DMS53 treated with DMSO at 0.1 percent for 48 hours (cell line): Measurements from ENCODE around the gene GPR17.

Experiments used
- DNase-seq: peaks from one replicate; lab custom pipeline; 2025; ENCODE audit not compliant: unreplicated experiment; lab: John Stamatoyannopoulos, UW

Gene GPR17

DNA sequence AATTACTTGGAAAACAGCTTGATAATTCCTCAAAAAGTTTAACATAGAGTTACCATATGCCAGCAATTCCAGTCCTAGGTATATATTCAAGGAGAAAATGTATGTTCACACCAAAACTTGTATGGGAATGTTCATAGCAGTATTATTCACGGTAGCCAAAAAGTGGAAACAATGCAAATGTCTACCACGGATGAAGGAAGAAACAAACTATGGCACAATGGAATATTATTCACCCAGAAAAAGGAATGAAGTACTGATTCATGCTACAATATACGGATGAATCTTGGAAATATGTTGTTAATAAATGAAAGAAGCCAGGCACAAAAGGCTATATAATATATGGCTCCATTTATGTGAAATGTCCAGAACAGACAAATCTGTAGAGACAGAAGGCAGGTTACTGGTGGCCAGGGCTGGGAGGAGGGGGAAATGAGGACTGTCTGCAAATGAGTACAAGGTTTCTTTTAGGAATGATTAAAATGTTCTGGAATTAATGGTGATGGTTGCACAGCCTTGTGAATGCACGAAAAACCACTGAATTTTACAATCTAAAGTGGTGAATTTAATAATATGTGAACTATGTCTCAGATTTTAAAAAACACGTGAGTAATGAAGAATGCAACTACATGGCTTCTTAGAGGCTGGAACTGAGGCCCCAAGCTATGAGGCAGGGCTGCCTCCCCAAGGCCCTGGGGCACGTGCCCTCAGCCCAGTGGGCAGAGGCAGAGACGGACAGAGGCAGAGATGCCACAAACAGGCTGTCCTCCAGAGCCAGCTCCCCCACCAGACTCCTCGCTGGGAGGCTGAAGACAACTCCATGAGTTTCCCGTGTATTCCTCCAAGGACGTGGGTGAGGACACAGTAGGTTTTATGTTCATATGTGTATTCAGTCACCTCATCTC, 24.4 kb downstream of the GPR17 start:
- no peak for DNase-seq

DNA sequence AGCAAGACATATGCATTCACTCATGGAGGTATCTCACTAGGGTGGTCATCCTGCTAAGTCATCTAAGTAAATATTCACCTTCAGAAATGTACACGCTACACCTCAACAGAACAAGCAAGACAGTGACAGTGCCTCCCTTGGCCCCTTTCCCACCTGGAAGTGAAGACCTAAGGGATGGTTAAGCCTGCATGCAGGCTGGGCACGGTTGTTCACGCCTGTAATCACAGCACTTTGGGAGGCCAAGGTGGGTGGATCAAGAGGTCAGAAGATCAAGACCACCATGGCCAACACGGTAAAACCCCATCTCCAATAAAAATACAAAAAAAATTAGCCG, 25.0 kb downstream of the GPR17 start:
- no peak for DNase-seq

DNA sequence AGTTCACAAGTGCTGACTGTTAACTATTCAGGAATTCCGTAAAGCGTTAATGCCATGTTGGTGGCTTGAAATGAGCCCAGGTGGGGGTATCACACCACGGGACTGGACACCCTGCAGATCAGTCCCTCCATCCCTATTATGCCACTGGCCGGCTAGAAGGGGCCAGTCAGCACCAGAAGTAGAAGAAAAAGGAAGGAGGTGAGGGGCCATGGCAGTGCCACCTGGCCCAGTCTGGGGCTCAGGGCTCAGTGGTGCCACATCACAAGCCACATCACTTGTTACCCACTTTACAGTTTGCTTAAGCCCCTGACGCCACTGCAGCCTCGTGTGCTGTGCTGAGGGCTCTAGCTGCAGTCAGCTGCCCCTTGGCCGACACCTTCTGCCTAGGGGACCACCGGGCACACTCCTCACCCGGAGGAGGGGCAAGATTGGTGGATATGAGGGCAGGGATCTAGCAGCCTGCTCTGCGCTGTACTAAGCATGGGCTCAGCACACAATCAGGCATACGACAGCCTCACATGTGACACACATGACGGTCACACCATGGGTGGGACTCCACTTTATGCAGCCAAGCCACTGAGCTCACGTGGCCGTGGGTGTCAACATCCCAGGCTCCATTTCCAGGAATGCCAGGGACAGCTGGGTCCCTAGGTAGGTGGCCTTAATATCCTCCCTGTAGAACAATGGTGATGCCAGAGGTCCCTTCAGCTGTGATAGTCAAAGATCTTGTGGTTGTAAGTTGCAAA, 25.8 kb downstream of the GPR17 start:
- no peak for DNase-seq

DNA sequence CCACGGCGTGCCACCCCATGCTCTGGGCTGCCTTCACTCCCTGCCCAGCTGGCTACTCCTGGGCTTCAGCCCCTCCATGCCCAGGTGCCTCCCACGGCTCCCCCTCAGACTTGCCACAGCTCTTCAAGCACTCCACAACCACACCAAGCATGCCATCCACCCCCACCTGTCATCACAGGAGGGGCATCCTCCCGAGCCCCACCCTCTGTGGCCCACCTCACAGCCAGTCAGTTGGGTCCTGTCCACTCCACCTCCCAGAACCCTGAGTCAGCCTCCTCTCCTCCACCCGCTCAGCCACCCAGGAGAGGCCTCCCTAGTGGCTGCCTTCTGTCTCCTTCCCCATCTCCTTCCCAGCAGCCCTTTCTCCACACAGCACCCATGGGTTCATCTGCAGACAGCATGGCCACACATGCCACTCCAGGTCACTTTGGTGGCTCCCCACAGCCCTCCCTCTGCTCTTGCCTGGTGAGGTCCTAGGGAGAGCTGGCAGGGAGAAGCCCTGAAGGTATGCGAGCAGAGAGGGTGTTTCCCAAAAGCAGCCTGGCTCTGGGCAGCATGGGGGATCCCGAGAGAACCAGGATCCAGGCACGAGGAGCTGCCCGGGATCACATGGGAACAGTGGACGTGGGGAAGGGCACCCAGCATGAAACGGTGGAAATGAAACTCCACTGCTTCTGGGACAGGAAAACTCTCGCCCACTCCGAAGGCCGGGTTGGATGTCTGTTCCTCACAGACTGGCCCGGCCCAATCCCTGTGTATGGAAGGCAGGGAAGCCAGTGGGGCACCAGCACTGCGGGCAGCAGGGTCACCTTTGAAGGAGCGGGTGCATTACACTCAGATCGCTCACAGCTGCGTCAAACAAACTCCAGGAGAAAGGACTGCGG, 26.6 kb downstream of the GPR17 start:
- no peak for DNase-seq

- no peak for DNase-seq
These were observed 27.5 kb downstream of the GPR17 start for GRCh38 chr2:127673291-127674069.

DNA sequence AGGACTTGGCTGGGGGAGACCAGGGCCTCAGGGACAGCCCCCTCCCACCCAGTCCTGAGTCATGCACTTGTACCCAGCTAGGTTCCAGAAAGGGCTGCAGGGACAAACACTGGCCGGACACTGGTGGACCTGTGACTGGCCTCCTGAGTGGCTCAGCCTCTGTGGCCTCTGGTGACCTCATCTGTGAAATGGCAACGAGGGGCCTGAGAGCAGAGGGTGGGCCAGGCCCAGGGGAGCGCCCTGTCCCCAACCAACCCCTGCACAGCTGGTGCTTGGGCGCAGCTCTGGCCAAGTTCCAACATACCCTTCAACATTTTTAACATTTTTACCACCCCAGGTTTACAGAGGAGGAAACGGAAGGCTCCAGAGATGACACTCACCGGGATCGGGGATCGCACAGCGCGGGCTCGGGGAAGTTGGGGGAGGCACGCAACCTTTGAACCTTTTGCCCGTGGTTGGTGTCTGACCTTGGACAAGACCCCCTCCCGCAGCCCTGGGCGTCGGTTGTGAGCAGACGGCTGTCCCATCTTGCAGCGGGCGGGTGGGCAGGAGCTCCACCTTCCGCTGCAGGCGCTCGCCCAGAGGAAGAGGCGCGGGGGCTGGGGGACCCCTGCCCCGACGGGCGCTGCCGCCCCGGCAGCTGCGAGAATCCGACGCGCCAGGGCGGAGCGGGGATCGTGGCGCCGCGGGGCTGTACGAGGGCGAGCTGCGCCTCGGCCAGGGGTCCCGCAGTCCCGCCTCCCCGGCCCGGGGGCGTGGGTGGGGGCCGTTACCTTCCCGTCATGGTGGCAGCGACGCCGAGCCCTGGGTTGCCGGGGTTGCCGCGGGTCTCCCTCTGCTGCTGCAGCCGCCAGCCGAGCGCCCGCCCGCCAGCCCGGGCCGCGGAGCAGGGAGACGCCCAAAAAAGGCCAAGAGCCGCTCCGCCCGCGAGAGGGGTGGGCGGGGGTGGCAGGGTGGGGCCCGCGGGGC, 28.6 kb downstream of the GPR17 start:
- no peak for DNase-seq

GRCh38 chr2:127675331-127676261, 29.6 kb downstream of the GPR17 start, which contains the start of gene LIMS2:
TSS of gene LIMS2 (minus strand) at chr2:127675530. CDS start at chr2:127675024, 506 bp downstream.
- no peak for DNase-seq

DNA sequence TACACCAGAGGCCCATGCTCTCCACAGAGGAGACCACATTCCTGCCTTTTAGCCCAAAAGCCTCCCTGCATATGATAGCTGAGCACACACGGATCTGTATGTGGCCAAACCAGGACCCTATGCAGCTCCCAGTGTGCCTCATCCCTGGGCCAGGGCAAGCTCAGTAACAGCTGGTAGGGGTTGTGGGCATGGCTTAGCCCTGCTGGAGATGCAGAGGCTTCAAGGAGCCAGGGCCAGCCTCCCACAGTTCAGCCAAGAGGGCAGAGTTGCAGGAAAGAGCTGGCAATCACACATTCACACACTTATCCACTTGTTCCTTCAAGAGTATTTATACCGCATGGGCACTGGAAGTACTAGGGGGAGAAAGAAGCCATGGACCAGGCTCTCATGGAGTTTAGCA, 31.0 kb downstream of the GPR17 start:
- no peak for DNase-seq

DNA sequence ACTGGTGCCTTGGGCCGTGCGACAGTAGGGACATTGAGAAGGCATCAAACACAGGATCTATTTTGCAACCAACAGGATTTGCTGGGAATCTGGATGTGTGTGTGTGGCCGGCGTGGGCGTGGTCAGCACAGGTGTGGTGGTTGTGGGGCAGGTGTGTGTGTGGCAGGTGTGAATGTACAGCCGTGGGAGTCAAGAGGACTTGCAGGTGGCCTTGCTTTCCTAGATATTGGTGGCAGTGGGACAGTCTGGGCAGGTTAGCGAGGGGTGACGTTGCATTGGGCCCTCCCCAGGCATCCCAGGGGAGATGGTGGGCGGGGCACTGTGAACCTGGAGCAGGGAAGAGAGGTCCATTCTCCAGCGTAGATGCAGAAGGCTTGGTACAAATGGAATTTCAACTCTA, 32.6 kb downstream of the GPR17 start:
- peak; percentile 47 for DNase-seq

- no peak for DNase-seq
These were observed 33.0 kb downstream of the GPR17 start for GRCh38 chr2:127678991-127679390.

GRCh38 chr2:127679680-127680361, 33.9 kb downstream of the GPR17 start:
- no peak for DNase-seq

GRCh38 chr2:127680706-127681287, 34.8 kb downstream of the GPR17 start:
- DNase-seq, result no peak

DNA sequence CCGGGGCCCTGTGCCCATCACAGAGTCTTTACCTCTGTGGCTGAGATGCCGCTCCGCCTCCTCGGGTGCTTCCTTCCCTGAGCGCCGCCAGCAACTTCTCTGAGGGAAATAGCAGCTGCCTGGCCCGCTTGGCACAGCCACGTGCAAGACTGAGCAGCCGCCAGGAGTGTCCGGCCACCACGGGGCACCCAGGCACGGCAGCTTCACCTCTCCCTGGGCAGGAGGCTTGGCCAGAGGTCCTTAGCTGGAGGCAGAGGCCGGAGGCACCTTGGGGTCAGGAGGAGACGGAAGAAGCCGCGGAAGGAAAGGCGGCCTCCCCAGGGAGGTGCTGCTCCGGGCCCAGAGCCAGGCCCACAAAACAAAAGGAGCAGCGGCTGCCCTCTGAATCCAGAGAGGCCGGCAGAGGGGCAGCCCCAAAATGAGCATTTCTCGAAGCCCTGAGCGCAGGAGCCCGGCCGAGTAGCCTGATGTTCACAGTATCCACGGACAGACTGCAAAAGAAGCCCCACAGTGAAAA, 35.4 kb downstream of the GPR17 start:
- no peak for DNase-seq

DNA sequence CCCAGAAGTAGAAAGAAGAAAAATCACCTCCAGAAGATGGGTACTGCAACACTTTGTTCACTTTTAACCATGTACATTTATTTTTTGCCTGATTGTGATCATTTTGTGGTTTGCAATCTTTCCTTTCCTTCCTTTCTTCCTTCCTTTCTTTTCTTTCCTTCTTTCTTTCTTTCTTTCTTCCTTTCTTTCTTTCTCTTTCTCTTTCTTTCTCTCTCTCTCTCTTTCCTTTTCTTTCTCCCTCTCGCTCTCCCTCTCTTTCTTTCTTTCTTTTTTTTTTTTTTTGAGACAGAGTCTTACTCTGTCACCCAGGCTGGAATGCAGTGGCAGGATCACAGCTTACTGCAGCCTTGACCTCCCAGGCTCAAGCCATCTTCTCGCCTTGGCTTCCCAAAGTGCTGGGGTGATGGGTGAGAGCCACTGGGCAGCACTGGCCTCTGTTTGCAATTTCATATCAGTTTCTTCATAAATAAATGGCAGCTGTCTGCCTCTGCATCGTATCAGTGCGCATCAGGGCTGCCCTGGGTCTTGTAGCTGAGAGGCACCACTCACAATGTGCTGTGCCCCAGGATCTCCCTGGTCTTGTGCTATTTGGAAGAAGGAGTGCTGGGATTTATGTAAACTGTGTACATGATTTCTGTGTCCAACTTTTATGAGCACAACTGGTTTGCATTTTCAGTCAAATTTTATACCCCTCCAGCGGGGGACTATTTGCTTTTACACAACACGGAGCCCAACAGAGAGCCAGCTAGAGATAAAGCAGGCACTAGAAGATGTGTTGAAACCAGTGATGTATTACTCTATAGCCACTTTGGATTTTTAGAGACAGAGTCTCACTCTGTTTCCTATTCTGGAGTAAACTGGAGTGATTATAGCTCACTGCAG, 36.3 kb downstream of the GPR17 start:
- DNase-seq, result no peak

- no peak for DNase-seq
These were observed 37.1 kb downstream of the GPR17 start for GRCh38 chr2:127683056-127683455.

- DNase-seq, result no peak
These were observed 37.8 kb downstream of the GPR17 start for GRCh38 chr2:127683757-127684156.
